HepG2 (cell line): ENCODE results near the gene TNFSF9. TPM values are rescaled to one million over a fixed set of nuclear protein-coding genes. Genes with fewer than 3 reads are reported as not detected.
A peak's percentile ranks its signal among the peaks of the same experiment; 100 is the strongest.

Experiments used
- ATAC-seq: fragments of 200-7000 bp; cut with Tn5 transposase; 3 replicates; pipeline ENCODE4 v1.9.1; 2020; ENCODE audit warnings: mild to moderate bottlenecking, moderate library complexity
- BruUV-seq: library from RNA; stranded (reverse); fragments of 400-500 nt; replicated peaks from 2 replicates; lab custom pipeline; 2021; lab: Mats Ljungman, UMichigan
- CTCF ChIA-PET: fragments of 300-600 bp; formaldehyde crosslinking; extraction: SDS; loops from one replicate; lab custom pipeline; 2021; ENCODE audit warnings: low total read pairs, inconsistent platforms, low intra/inter-chr PET ratio; lab: Yijun Ruan, JAX
- POLR2A ChIA-PET: fragments of 350-600 bp; sonication (Branson Sonifier 250); formaldehyde crosslinking; loops from one replicate; lab custom pipeline; 2020; ENCODE audit warnings: antibody characterized with exemption, inconsistent platforms; lab: Yijun Ruan, JAX
- DNase-seq: peaks from one replicate; pipeline ENCODE4 v3.0.0-alpha.2; 2015; ENCODE audit warnings: low spot score
- FAIRE-seq: peaks from 3 replicates; lab custom pipeline; 2011; peaks lifted over from hg19 to GRCh38; lab: Jason Lieb, UNC
- H2AFZ ChIP-seq: one replicate; pipeline ENCODE4 v1.6.1; 2011; ENCODE audit warnings: low read length, inconsistent platforms
- H3K27ac ChIP-seq: fragments of 300-600 bp; 3 replicates; pipeline ENCODE4 v1.8.0; 2011; ENCODE audit warnings: mixed run types, mild to moderate bottlenecking, mixed read lengths, low read length, inconsistent platforms; ENCODE audit not compliant: insufficient read depth; ENCODE audit errors: extremely low read length
- H3K27me3 ChIP-seq, 2 experiments: fragments of 200-600 bp in 1 of 2; 2 replicates in 1 of 2; 3 replicates in 1 of 2; pipeline versions ENCODE4 v1.6.0 to v1.8.0; 2011; ENCODE audit warnings: low read length in 2 of 2, mild to moderate bottlenecking in 2 of 2, moderate library complexity in 2 of 2, inconsistent platforms in 1 of 2; ENCODE audit not compliant: insufficient read depth in 2 of 2, control insufficient read depth in 1 of 2
- H3K36me3 ChIP-seq, 2 experiments: fragments of 200-600 bp in 1 of 2; replicated peaks in 1 of 2; 2 replicates in 1 of 2; 3 replicates in 1 of 2; pipeline versions ENCODE4 v1.5.1 to v1.8.0; 2011; ENCODE audit warnings: low read length in 2 of 2, inconsistent platforms in 1 of 2; ENCODE audit not compliant: insufficient read depth in 2 of 2, control insufficient read depth in 1 of 2
- H3K4me1 ChIP-seq: 2 replicates; pipeline ENCODE4 v1.5.1; 2012; ENCODE audit warnings: low read length, inconsistent platforms; ENCODE audit not compliant: insufficient read depth
- H3K4me2 ChIP-seq: 2 replicates; pipeline ENCODE4 v1.6.0; 2011; ENCODE audit warnings: low read depth, low read length, inconsistent platforms
- H3K4me3 ChIP-seq, 3 experiments: fragments of 200-600 bp in 1 of 3; sonication (generic), shearing (Covaris generic) in 1 of 3; replicated peaks in 1 of 3; 2 replicates each; pipeline ENCODE4 v1.5.1; 2011 to 2016; ENCODE audit warnings: low read length in 3 of 3, inconsistent platforms in 2 of 3, low read depth in 2 of 3, mild to moderate bottlenecking in 2 of 3, control low read depth in 1 of 3, mixed read lengths in 1 of 3; ENCODE audit not compliant: insufficient read depth in 1 of 3
- H3K79me2 ChIP-seq: one replicate; pipeline ENCODE4 v1.6.1; 2011; ENCODE audit warnings: low read length, inconsistent platforms; ENCODE audit not compliant: insufficient read depth
- H3K9ac ChIP-seq: 2 replicates; pipeline ENCODE4 v1.6.0; 2011; ENCODE audit warnings: mild to moderate bottlenecking, low read depth, low read length, inconsistent platforms; ENCODE audit not compliant: insufficient read depth
- H3K9me3 ChIP-seq: 2 replicates; pipeline ENCODE4 v1.5.1; 2012; ENCODE audit warnings: mild to moderate bottlenecking, low read length
- H4K20me1 ChIP-seq: 2 replicates; pipeline ENCODE4 v1.6.0; 2011; ENCODE audit warnings: inconsistent platforms, mild to moderate bottlenecking, low read length, moderate library complexity; ENCODE audit not compliant: insufficient read depth
- AKAP8 ChIP-seq: sonication (generic); formaldehyde crosslinking; IDR thresholded peaks from 2 replicates; pipeline ENCODE4 v1.5.1; 2020; ENCODE audit warnings: mild to moderate bottlenecking, missing genetic modification reagents
- ARNT ChIP-seq: fragments of 450-650 bp; IDR thresholded peaks from 2 replicates; pipeline ENCODE4 v1.6.1; 2017
- ATF4 ChIP-seq, 2 experiments: fragments of 450-650 bp in 1 of 2; sonication (generic) in 1 of 2; formaldehyde crosslinking; IDR thresholded peaks; 2 replicates each; pipeline versions ENCODE4 v1.5.0 to v1.8.0; 2020 to 2022; ENCODE audit warnings: mild to moderate bottlenecking in 1 of 2, missing genetic modification reagents in 1 of 2
- ERF ChIP-seq: IDR thresholded peaks from 2 replicates; pipeline ENCODE4 v1.6.1; 2018; ENCODE audit warnings: missing biosample characterization, missing genetic modification reagents
- GATA4 ChIP-seq: sonication (generic); IDR thresholded peaks from 2 replicates; pipeline ENCODE4 v1.6.1; 2016; ENCODE audit warnings: antibody characterized with exemption, low read depth, borderline replicate concordance
- GFI1 ChIP-seq: sonication (generic); formaldehyde crosslinking; IDR thresholded peaks from 2 replicates; pipeline ENCODE4 v1.5.0; 2020; ENCODE audit warnings: missing genetic modification reagents, mild to moderate bottlenecking, borderline replicate concordance
- HOXA5 ChIP-seq: sonication (generic); formaldehyde crosslinking; IDR thresholded peaks from 2 replicates; pipeline ENCODE4 v1.4.0; 2020; ENCODE audit warnings: missing genetic modification reagents
- PATZ1 ChIP-seq: sonication (generic); formaldehyde crosslinking; IDR thresholded peaks from 2 replicates; pipeline ENCODE4 v1.4.0; 2020; ENCODE audit warnings: missing genetic modification reagents
- ZNF543 ChIP-seq: sonication (generic); formaldehyde crosslinking; IDR thresholded peaks from 2 replicates; pipeline ENCODE4 v1.4.0; 2020; ENCODE audit warnings: mild to moderate bottlenecking, missing genetic modification reagents
- ZNF607 ChIP-seq: sonication (generic); formaldehyde crosslinking; IDR thresholded peaks from 2 replicates; pipeline ENCODE4 v1.5.1; 2020; ENCODE audit warnings: missing genetic modification reagents, mild to moderate bottlenecking, borderline replicate concordance
- ZSCAN30 ChIP-seq: sonication (generic); formaldehyde crosslinking; IDR thresholded peaks from 2 replicates; pipeline ENCODE4 v1.5.0; 2020; ENCODE audit warnings: mild to moderate bottlenecking, missing genetic modification reagents
- WGBS: methylation state at CpG from one replicate; pipeline ENCODE4 v1.1.6; 2017; ENCODE audit warnings: low lambda C conversion rate; 5-methylcytosine and 5-hydroxymethylcytosine counted together
- in situ Hi-C: cut with HindIII; loops from 2 replicates; pipeline ENCODE4 v1.10.0; 2017; ENCODE audit warnings: low pct_unique_long_range_greater_than_20kb; ENCODE audit not compliant: extremely low pct_ligation_motif_present
- intact Hi-C: fragments of 100-400 bp; cut with micrococcal nuclease; formaldehyde crosslinking; loops from one replicate; pipeline ENCODE4 v1.10.0; 2022; ENCODE audit not compliant: unreplicated experiment
- polyA plus RNA-seq, 8 experiments: library from polyadenylated mRNA; depleted of rRNA in 3 of 8; stranded (reverse) in 7 of 8; unstranded in 1 of 8; fragments of >200 nt; fragmentation: Illumina TruSeq in 4 of 8; extraction: Trizol in 4 of 8; gene quantifications; 2 replicates each; pipeline versions ENCODE4 v1.2.1 to v1.2.3, GENCODE V29; 2011 to 2016; ENCODE audit warnings: low read depth in 4 of 8, missing spikeins in 1 of 8, mixed read lengths in 1 of 8; ENCODE audit not compliant: insufficient read depth in 1 of 8
- total RNA-seq, 5 experiments: library from RNA; depleted of rRNA; stranded (reverse); fragments of >200 nt; fragmentation: Illumina TruSeq; extraction: Trizol; gene quantifications; 2 replicates each; pipeline ENCODE4 v1.2.3, GENCODE V29; 2016; ENCODE audit warnings: low read depth in 1 of 5
- TF ChIP-seq, protein P1 (sequence below): sonication (generic); formaldehyde crosslinking; IDR thresholded peaks from 2 replicates; pipeline ENCODE4 v1.8.0; 2022; ENCODE audit warnings: mild to moderate bottlenecking, missing genetic modification reagents
- TF ChIP-seq, protein P2 (sequence below): sonication (generic); formaldehyde crosslinking; IDR thresholded peaks from 2 replicates; pipeline ENCODE4 v1.9.0; 2022; ENCODE audit warnings: low read depth, missing genetic modification reagents
- TF ChIP-seq, protein P3 (sequence below): sonication (generic); formaldehyde crosslinking; IDR thresholded peaks from 2 replicates; pipeline ENCODE4 v1.4.0; 2020; ENCODE audit warnings: missing genetic modification reagents, mild to moderate bottlenecking, borderline replicate concordance

TNFSF9 gene
- total and polyA plus RNA-seq, 2 of the 13 experiments (the other 11 are each of a cell fraction or from before 2014, with no cell fraction given) = 1.0 to 1.8 TPM

DNA sequence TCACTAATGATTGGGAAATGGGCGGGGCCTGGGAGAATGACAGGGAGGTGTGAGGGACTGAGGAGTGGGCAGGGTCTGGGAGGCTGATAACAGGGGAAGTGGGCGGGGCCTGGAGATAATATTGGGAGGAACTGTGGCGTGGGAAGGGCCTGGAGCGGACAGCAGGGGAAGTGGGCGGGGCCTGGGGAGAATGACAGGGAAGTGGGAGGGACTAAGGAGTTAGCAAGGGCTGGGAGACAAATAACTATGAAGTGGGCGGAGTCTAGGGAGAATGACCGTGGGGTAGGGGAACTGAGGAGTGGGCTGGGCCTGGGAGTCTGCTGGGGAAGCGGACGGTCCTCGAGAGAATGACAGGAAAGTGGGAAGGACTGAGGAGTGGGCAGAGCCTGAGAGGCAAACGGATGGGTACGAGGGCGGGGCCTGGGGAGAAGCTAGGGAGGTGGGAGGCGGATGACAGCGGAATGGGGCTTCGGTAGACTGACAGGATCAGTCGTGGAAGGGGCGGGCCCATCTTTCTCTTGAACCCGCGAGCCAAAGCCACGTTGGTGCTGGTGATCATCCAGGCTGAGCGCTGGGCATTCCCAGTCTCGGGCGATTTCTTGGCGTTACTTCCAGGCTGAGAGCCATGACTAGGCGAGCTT, 14.7 kb upstream of the TNFSF9 start:
- no peaks in the 10 kb centered on the region for H3K36me3 ChIP-seq
- 12% methylated on average over 21 of the region's 26 CpGs for WGBS
- H2AFZ ChIP-seq = no peak overlapping the region
- FAIRE-seq (no peak), ATAC-seq (peak; percentile 69), DNase-seq (peak; percentile 77)
- no peaks in the 10 kb centered on the region; a peak in 1 of 5 replicates for H3K27me3 ChIP-seq
- peak overlapping the region; percentile 57 for H3K9ac ChIP-seq
- intact Hi-C loops = loop anchor here (2.0 kb wide), 2 partner anchors 117 to 347 kb away; no protein-coding TSS in a partner anchor
- no peaks in the 10 kb centered on the region for H3K79me2 ChIP-seq
- ChIA-PET POLR2A (interaction anchor here (0.9 to 1.6 kb wide), 5 partner anchors 8 to 222 kb away, joined by 3 to 8 read pairs (median 4); partner anchors contain the start of genes C3, GPR108, KHSRP and TNFSF9), CTCF (interaction anchor here (1.4 to 2.4 kb wide), 2 partner anchors 34 to 116 kb away, joined by 3 to 24 read pairs; partner anchors contain the start of gene DENND1C)
- H3K4me1 ChIP-seq = peaks cover 52% of the 10 kb centered on the region
- H3K4me2 ChIP-seq = peak overlapping the region; percentile 97
- no peaks in the 10 kb centered on the region for H4K20me1 ChIP-seq
- H3K27ac ChIP-seq = no peak overlapping the region
- H3K9me3 ChIP-seq = no peaks in the 10 kb centered on the region
- peak overlapping the region; percentile 54 to 88 (median 78); a peak in 5 of 6 replicates for H3K4me3 ChIP-seq
- in situ Hi-C loops = loop anchor here (5.0 kb wide), 1 partner anchor 116 kb away; no protein-coding TSS in a partner anchor
- no TSS peak for BruUV-seq
- TF ChIP-seq, protein P1, sequence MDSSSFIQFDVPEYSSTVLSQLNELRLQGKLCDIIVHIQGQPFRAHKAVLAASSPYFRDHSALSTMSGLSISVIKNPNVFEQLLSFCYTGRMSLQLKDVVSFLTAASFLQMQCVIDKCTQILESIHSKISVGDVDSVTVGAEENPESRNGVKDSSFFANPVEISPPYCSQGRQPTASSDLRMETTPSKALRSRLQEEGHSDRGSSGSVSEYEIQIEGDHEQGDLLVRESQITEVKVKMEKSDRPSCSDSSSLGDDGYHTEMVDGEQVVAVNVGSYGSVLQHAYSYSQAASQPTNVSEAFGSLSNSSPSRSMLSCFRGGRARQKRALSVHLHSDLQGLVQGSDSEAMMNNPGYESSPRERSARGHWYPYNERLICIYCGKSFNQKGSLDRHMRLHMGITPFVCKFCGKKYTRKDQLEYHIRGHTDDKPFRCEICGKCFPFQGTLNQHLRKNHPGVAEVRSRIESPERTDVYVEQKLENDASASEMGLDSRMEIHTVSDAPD (CRISPR knock-in tag) = no peak
- TF ChIP-seq GFI1 (CRISPR knock-in tag) = no peak
- TF ChIP-seq ZSCAN30 (CRISPR knock-in tag) = no peak
- TF ChIP-seq, protein P2, sequence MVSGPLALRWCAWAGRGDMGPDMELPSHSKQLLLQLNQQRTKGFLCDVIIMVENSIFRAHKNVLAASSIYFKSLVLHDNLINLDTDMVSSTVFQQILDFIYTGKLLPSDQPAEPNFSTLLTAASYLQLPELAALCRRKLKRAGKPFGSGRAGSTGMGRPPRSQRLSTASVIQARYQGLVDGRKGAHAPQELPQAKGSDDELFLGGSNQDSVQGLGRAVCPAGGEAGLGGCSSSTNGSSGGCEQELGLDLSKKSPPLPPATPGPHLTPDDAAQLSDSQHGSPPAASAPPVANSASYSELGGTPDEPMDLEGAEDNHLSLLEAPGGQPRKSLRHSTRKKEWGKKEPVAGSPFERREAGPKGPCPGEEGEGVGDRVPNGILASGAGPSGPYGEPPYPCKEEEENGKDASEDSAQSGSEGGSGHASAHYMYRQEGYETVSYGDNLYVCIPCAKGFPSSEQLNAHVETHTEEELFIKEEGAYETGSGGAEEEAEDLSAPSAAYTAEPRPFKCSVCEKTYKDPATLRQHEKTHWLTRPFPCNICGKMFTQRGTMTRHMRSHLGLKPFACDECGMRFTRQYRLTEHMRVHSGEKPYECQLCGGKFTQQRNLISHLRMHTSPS = no peak
- 0 out of 2 replicates have a peak, but pooled peaks have one; percentile 11 for TF ChIP-seq PATZ1 (CRISPR knock-in tag)
- TF ChIP-seq ERF (CRISPR knock-in tag) = 0 out of 2 replicates have a peak, but pooled peaks have one; percentile 36
- no peak for TF ChIP-seq GATA4
- TF ChIP-seq ARNT = no peak
- TF ChIP-seq ATF4 (CRISPR knock-in tag; IDR thresholded peaks at IDR 0.05) = no peak
- TF ChIP-seq HOXA5 (CRISPR knock-in tag) = no peak
- TF ChIP-seq, protein P3, sequence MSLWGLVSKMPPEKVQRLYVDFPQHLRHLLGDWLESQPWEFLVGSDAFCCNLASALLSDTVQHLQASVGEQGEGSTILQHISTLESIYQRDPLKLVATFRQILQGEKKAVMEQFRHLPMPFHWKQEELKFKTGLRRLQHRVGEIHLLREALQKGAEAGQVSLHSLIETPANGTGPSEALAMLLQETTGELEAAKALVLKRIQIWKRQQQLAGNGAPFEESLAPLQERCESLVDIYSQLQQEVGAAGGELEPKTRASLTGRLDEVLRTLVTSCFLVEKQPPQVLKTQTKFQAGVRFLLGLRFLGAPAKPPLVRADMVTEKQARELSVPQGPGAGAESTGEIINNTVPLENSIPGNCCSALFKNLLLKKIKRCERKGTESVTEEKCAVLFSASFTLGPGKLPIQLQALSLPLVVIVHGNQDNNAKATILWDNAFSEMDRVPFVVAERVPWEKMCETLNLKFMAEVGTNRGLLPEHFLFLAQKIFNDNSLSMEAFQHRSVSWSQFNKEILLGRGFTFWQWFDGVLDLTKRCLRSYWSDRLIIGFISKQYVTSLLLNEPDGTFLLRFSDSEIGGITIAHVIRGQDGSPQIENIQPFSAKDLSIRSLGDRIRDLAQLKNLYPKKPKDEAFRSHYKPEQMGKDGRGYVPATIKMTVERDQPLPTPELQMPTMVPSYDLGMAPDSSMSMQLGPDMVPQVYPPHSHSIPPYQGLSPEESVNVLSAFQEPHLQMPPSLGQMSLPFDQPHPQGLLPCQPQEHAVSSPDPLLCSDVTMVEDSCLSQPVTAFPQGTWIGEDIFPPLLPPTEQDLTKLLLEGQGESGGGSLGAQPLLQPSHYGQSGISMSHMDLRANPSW (CRISPR knock-in tag) = no peak
- TF ChIP-seq ZNF543 (CRISPR knock-in tag) = no peak
- TF ChIP-seq AKAP8 (CRISPR knock-in tag) = no peak
- TF ChIP-seq ZNF607 (CRISPR knock-in tag) = no peak
